ENCODE measurements around the gene OGG1. TPM values are rescaled to one million over a fixed set of nuclear protein-coding genes. Genes with fewer than 3 reads are reported as not detected.

The OGG1 gene
- total RNA-seq, 2 experiments from 2014 or later: 41.3 to 46.1 TPM

- ATAC-seq (ENCODE audit: low read depth): no peak
Observed at GRCh38 chr3:9800529-9800928, 50.8 kb downstream of the OGG1 start.

GRCh38 chr3:9803494-9803893 is 53.7 kb downstream of the OGG1 start:
- Mint-ChIP-seq H3K27ac (no peak overlapping the region), H3K4me3 (no peak overlapping the region), H3K27me3 (no peaks in the 10 kb centered on the region), H3K4me1 (peaks cover 16% of the 10 kb centered on the region), H3K36me3 (peaks cover 39% of the 10 kb centered on the region), H3K9me3 (no peaks in the 10 kb centered on the region)
- DNase-seq (no peak), ATAC-seq (ENCODE audit: low read depth) (no peak)
- POLR2A ChIA-PET: interaction anchor here (0.8 to 1.1 kb wide), 2 partner anchors 11 to 21 kb away, joined by 3 read pairs; partner anchors contain the start of gene ARPC4

More at GRCh38 chr3:9800529-9800928, 50.8 kb downstream of the OGG1 start:
- no peaks in the 10 kb centered on the region for H3K27me3 Mint-ChIP-seq
- H3K27ac Mint-ChIP-seq: no peak overlapping the region
- POLR2A ChIA-PET: interaction anchor here (0.6 kb wide), 1 partner anchor 18 kb away, joined by 3 read pairs; no protein-coding TSS in a partner anchor
- DNase-seq: no peak
- no peaks in the 10 kb centered on the region for H3K9me3 Mint-ChIP-seq
- peaks cover 44% of the 10 kb centered on the region for H3K36me3 Mint-ChIP-seq
- no peak overlapping the region for H3K4me3 Mint-ChIP-seq
- H3K4me1 Mint-ChIP-seq: peaks cover 10% of the 10 kb centered on the region

- DNase-seq: no peak
- Mint-ChIP-seq H3K27me3 (no peaks in the 10 kb centered on the region), H3K9me3 (no peaks in the 10 kb centered on the region), H3K27ac (no peak overlapping the region), H3K4me1 (peaks cover 27% of the 10 kb centered on the region), H3K4me3 (no peak overlapping the region), H3K36me3 (peaks cover 38% of the 10 kb centered on the region)
- no peak for ATAC-seq (ENCODE audit: low read depth)
- POLR2A ChIA-PET: interaction anchor here (0.6 to 1.1 kb wide), 4 partner anchors 11 to 156 kb away, joined by 3 to 4 read pairs (median 4); partner anchors contain the start of genes ARPC4, MTMR14 and OGG1
Observed at GRCh38 chr3:9804996-9805395, 55.2 kb downstream of the OGG1 start.

GRCh38 chr3:9806137-9806536 is 56.4 kb downstream of the OGG1 start:
- Mint-ChIP-seq H3K9me3 (no peaks in the 10 kb centered on the region), H3K27ac (no peak overlapping the region), H3K36me3 (peaks cover 35% of the 10 kb centered on the region), H3K4me1 (peaks cover 32% of the 10 kb centered on the region), H3K27me3 (no peaks in the 10 kb centered on the region), H3K4me3 (no peak overlapping the region)
- ATAC-seq (ENCODE audit: low read depth) (no peak), DNase-seq (no peak)
- POLR2A ChIA-PET: interaction anchor here (4.5 kb wide), 1 partner anchor 13 kb away, joined by 36 read pairs; the partner anchor contains the start of genes ARPC4 and TADA3

Other genes starting within 250 kb of the OGG1 start
- not detected for gene LHFPL4, start 196.1 kb upstream of the OGG1 start, total RNA-seq
- 10 to 100 TPM; 52.5 to 57.1 TPM for gene MTMR14, start 100.4 kb upstream of the OGG1 start, total RNA-seq
- 1 to 10 TPM in 1 of 2 experiments, not detected in 1; 1.1 TPM for gene CPNE9, start 46.1 kb upstream of the OGG1 start, total RNA-seq
- gene BRPF1, start 18.2 kb upstream of the OGG1 start, total RNA-seq: 10 to 100 TPM; 57.3 to 58.8 TPM
- 10 to 100 TPM; 25.2 to 26.9 TPM for gene CAMK1, start 20.0 kb downstream of the OGG1 start, total RNA-seq
- gene TADA3, start 42.5 kb downstream of the OGG1 start, total RNA-seq: 10 to 100 TPM; 71.8 to 73.3 TPM
- gene ARPC4, start 43.1 kb downstream of the OGG1 start, total RNA-seq: 100 to 1,000 TPM; 225 to 227 TPM
- 10 to 100 TPM; 84.0 to 85.7 TPM for gene TTLL3, start 60.3 kb downstream of the OGG1 start, total RNA-seq
- 10 to 100 TPM; 46.3 to 50.8 TPM for gene RPUSD3, start 94.1 kb downstream of the OGG1 start, total RNA-seq
- gene CIDEC, start 130.3 kb downstream of the OGG1 start, total RNA-seq: not detected
- gene JAGN1, start 140.7 kb downstream of the OGG1 start, total RNA-seq: 10 to 100 TPM; 31.5 to 34.2 TPM
- 1 to 10 TPM in 1 of 2 experiments, under 1 TPM in 1; 0.94 to 1.1 TPM for gene IL17RE, start 152.9 kb downstream of the OGG1 start, total RNA-seq
- under 1 TPM in 1 of 2 experiments, not detected in 1; 0.22 TPM for gene IL17RC, start 167.1 kb downstream of the OGG1 start, total RNA-seq
- gene CRELD1, start 183.9 kb downstream of the OGG1 start, total RNA-seq: 10 to 100 TPM; 26.2 to 29.3 TPM
- 1 to 10 TPM; 5.3 to 5.9 TPM for gene PRRT3, start 202.5 kb downstream of the OGG1 start, total RNA-seq
- 10 to 100 TPM; 42.0 to 49.8 TPM for gene EMC3, start 236.9 kb downstream of the OGG1 start, total RNA-seq